Natural killer cell (primary cell): ENCODE results near the gene PHACTR2. TPM values are rescaled to one million over a fixed set of nuclear protein-coding genes. Genes with fewer than 3 reads are reported as not detected.
"Not testable (repeated sequence)": the region's sequence is repeated elsewhere in the genome, so short reads cannot be mapped to it uniquely, and the experiment has no call there.

ENCODE experiments used
- ATAC-seq, 3 donors: fragments of 150-1000 bp in 2 of 3; fragments of 200-7000 bp in 1 of 3; cut with Tn5 transposase; 1 replicate in 1 of 3; 2 replicates in 2 of 3; pipeline ENCODE4 v1.10.0; 2021; ENCODE audit warnings: mild to moderate bottlenecking in 2 of 3, moderate library complexity in 2 of 3
- DNase-seq, 2 donors: peaks; one replicate each; pipeline versions ENCODE4 v3.0.0 to v3.0.0-alpha.2; 2013 to 2021; ENCODE audit warnings: mixed read lengths in 1 of 2
- H3K27ac ChIP-seq: one replicate; pipeline ENCODE4 v1.5.1; 2013; ENCODE audit warnings: mild to moderate bottlenecking, low read length
- H3K27me3 ChIP-seq: one replicate; pipeline ENCODE4 v1.6.1; 2013; ENCODE audit warnings: low read length; ENCODE audit not compliant: control insufficient read depth, insufficient read depth
- H3K36me3 ChIP-seq: one replicate; pipeline ENCODE4 v1.6.1; 2013; ENCODE audit warnings: low read length; ENCODE audit not compliant: control insufficient read depth, insufficient read depth
- H3K4me1 ChIP-seq: one replicate; pipeline ENCODE4 v1.6.1; 2013; ENCODE audit warnings: low read length; ENCODE audit not compliant: control insufficient read depth, insufficient read depth
- H3K4me3 ChIP-seq: one replicate; pipeline ENCODE4 v1.5.1; 2013; ENCODE audit warnings: low read length
- H3K9me3 ChIP-seq: one replicate; pipeline ENCODE4 v1.6.1; 2013; ENCODE audit warnings: low read length; ENCODE audit not compliant: control insufficient read depth, insufficient read depth
- H3K27ac Mint-ChIP-seq, 2 donors: one replicate each; pipeline ENCODE4 v1.8.0; 2022; ENCODE audit warnings: mild to moderate bottlenecking in 2 of 2, mixed read lengths in 2 of 2, moderate library complexity in 1 of 2
- H3K27me3 Mint-ChIP-seq, 2 donors: one replicate each; pipeline ENCODE4 v1.8.0; 2022; ENCODE audit warnings: low read depth in 2 of 2, mixed read lengths in 2 of 2
- H3K36me3 Mint-ChIP-seq: one replicate; pipeline ENCODE4 v1.8.0; 2022; ENCODE audit warnings: mixed read lengths
- H3K4me1 Mint-ChIP-seq, 2 donors: one replicate each; pipeline ENCODE4 v1.8.0; 2022; ENCODE audit warnings: mixed read lengths in 2 of 2
- H3K4me3 Mint-ChIP-seq: one replicate; pipeline ENCODE4 v1.8.0; 2022; ENCODE audit warnings: mild to moderate bottlenecking, moderate library complexity, mixed read lengths
- H3K9me3 Mint-ChIP-seq, 2 donors: one replicate each; pipeline ENCODE4 v1.8.0; 2022; ENCODE audit warnings: mixed read lengths in 2 of 2
- CTCF ChIP-seq: fragments of 200-600 bp; IDR thresholded peaks from one replicate; pipeline ENCODE4 v1.8.0; 2022; ENCODE audit warnings: antibody characterized with exemption
- WGBS: methylation state at CpG from one replicate; pipeline ENCODE4 v1.1.7; 2013; ENCODE audit warnings: missing lambda C conversion rate; ENCODE audit not compliant: insufficient coverage; 5-methylcytosine and 5-hydroxymethylcytosine counted together
- intact Hi-C: fragments of 100-400 bp; cut with micrococcal nuclease; formaldehyde crosslinking; loops from one replicate; pipeline ENCODE4 v1.14.2; 2022
- total RNA-seq, 4 donors: library from RNA; stranded (reverse); fragments of 120-200 nt in 1 of 4; gene quantifications; one replicate each; pipeline versions ENCODE4 v1.2.3 to v1.2.4, GENCODE V29; 2013 to 2022

The PHACTR2 gene
- total RNA-seq, 3 donors from 2014 or later (not counting 1 experiment from before 2014, with no cell fraction given) = 23.8 to 32.7 (median 24.9) TPM

DNA sequence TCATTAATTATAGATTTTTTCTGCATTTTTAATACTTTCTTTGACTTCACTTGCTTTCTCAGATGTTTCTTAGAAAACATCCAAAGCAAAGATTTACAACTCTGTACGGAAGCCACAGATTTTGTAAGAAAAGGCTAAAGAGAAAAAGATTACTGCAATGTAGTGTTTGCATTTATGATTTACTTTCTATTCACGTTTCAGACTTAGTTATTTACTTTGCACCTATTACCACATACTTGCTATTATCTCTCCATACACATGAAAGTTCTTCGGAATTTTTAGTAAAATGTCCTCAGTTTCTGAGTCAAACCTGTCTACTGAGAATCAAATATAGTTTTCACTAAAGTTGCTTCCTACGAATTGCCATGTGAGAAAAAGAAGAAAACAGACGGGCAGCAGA, 22.2 kb upstream of the PHACTR2 start:
- no peaks in the 10 kb centered on the region for H3K27me3 Mint-ChIP-seq
- DNase-seq = no peak
- Histone ChIP-seq H3K27me3 (no peaks in the 10 kb centered on the region), H3K9me3 (peaks cover 5% of the 10 kb centered on the region), H3K27ac (no peak overlapping the region), H3K4me1 (no peaks in the 10 kb centered on the region), H3K4me3 (no peak overlapping the region), H3K36me3 (no peaks in the 10 kb centered on the region)
- TF ChIP-seq CTCF = no peak
- H3K4me3 Mint-ChIP-seq = no peak overlapping the region
- H3K27ac Mint-ChIP-seq = no peak overlapping the region
- no peak for ATAC-seq
- peaks cover 0 to 4% of the 10 kb centered on the region in 2 donors for H3K4me1 Mint-ChIP-seq
- intact Hi-C loops = no loop called here
- WGBS = 78% methylated on average over 3 of the region's 5 CpGs
- H3K36me3 Mint-ChIP-seq = no peaks in the 10 kb centered on the region
- H3K9me3 Mint-ChIP-seq = no peaks in the 10 kb centered on the region

DNA sequence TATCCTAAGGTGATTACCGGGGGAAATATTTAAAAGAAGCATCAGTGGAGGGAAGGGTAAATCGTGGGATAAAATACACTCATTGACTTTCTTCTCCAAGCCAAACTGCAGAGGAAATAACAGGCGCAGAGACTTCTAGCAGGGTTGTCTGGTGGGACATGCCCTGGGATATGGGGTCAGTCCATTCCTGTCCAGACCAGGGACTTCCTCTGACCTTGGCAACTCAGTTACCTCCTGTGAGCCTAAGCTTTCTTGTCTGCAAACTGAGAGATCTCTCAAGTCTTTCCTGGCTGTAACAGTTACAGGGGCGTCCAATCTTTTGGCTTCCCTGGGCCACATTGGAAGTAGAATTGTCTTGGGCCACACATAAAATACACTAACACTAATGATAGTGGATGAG, 21.7 kb upstream of the PHACTR2 start:
- Histone ChIP-seq H3K9me3 (peaks cover 5% of the 10 kb centered on the region), H3K27ac (no peak overlapping the region), H3K4me3 (no peak overlapping the region), H3K36me3 (no peaks in the 10 kb centered on the region), H3K4me1 (no peaks in the 10 kb centered on the region), H3K27me3 (no peaks in the 10 kb centered on the region)
- H3K4me1 Mint-ChIP-seq = peaks cover 0 to 5% of the 10 kb centered on the region in 2 donors
- no peak for DNase-seq
- no peaks in the 10 kb centered on the region for H3K27me3 Mint-ChIP-seq
- intact Hi-C loops = no loop called here
- no peak for ATAC-seq
- H3K27ac Mint-ChIP-seq = no peak overlapping the region
- WGBS = 100% methylated on average over 2 of the region's 4 CpGs
- H3K4me3 Mint-ChIP-seq = no peak overlapping the region
- H3K9me3 Mint-ChIP-seq = no peaks in the 10 kb centered on the region
- no peak for TF ChIP-seq CTCF
- H3K36me3 Mint-ChIP-seq = no peaks in the 10 kb centered on the region

GRCh38 chr6:143657809-143658208, 20.0 kb upstream of the PHACTR2 start:
- H3K27ac ChIP-seq = no peak overlapping the region
- DNase-seq (no peak), ATAC-seq (no peak)
- no peaks in the 10 kb centered on the region for H3K27me3 ChIP-seq
- no peak overlapping the region for H3K4me3 ChIP-seq
- Mint-ChIP-seq H3K27me3 (no peaks in the 10 kb centered on the region), H3K36me3 (no peaks in the 10 kb centered on the region), H3K4me1 (peaks cover 0 to 5% of the 10 kb centered on the region in 2 donors), H3K4me3 (no peak overlapping the region), H3K9me3 (no peaks in the 10 kb centered on the region), H3K27ac (no peak overlapping the region)
- H3K36me3 ChIP-seq = no peaks in the 10 kb centered on the region
- intact Hi-C loops = no loop called here
- TF ChIP-seq CTCF = no peak
- H3K9me3 ChIP-seq = peaks cover 5% of the 10 kb centered on the region
- WGBS = 100% methylated on average over 1 of the region's 2 CpGs
- no peaks in the 10 kb centered on the region for H3K4me1 ChIP-seq

- H3K36me3 Mint-ChIP-seq, H3K27me3 Mint-ChIP-seq, intact Hi-C loops, H3K4me3 ChIP-seq, H3K27me3 ChIP-seq, ATAC-seq, H3K4me1 ChIP-seq, H3K9me3 ChIP-seq, H3K9me3 Mint-ChIP-seq, H3K4me1 Mint-ChIP-seq, DNase-seq, H3K4me3 Mint-ChIP-seq, H3K27ac Mint-ChIP-seq, H3K27ac ChIP-seq, H3K36me3 ChIP-seq: not testable (repeated sequence)
- WGBS = 97% methylated on average over 3 of the region's 3 CpGs
These were observed 17.6 kb upstream of the PHACTR2 start for GRCh38 chr6:143660170-143660569.
